HepG2 (cell line): ENCODE data around the gene MYH9. TPM values are rescaled to one million over a fixed set of nuclear protein-coding genes. Genes with fewer than 3 reads are reported as not detected.

Experiments used
- AKAP8 ChIP-seq: sonication (generic); formaldehyde crosslinking; IDR thresholded peaks from 2 replicates; pipeline ENCODE4 v1.5.1; 2020; ENCODE audit warnings: mild to moderate bottlenecking, missing genetic modification reagents
- BRF2 ChIP-seq: sonication (generic); formaldehyde crosslinking; IDR thresholded peaks from 2 replicates; pipeline ENCODE4 v1.8.1; 2022; ENCODE audit warnings: mild to moderate bottlenecking, missing genetic modification reagents
- GMEB1 ChIP-seq: sonication (generic); formaldehyde crosslinking; IDR thresholded peaks from 2 replicates; pipeline ENCODE4 v1.5.1; 2020; ENCODE audit warnings: missing genetic modification reagents, mild to moderate bottlenecking, borderline replicate concordance
- KAT8 ChIP-seq: IDR thresholded peaks from 2 replicates; pipeline ENCODE4 v1.6.1; 2016; ENCODE audit warnings: missing genetic modification reagents, missing compliant biosample characterization
- MXI1 ChIP-seq: IDR thresholded peaks from 3 replicates; pipeline ENCODE4 v1.6.1; 2012; ENCODE audit warnings: low read depth, low read length, inconsistent platforms, borderline replicate concordance
- NCOA1 ChIP-seq: sonication (generic); formaldehyde crosslinking; IDR thresholded peaks from 2 replicates; pipeline ENCODE4 v1.9.0; 2021; ENCODE audit warnings: missing genetic modification reagents
- NFE2 ChIP-seq: sonication (generic); formaldehyde crosslinking; IDR thresholded peaks from 2 replicates; pipeline ENCODE4 v1.4.0; 2020; ENCODE audit warnings: missing genetic modification reagents
- ONECUT2 ChIP-seq: sonication (generic); formaldehyde crosslinking; IDR thresholded peaks from 2 replicates; pipeline ENCODE4 v1.4.0; 2020; ENCODE audit warnings: missing genetic modification reagents
- PHF5A ChIP-seq: IDR thresholded peaks from one replicate; pipeline ENCODE4 v1.6.1; 2018; ENCODE audit warnings: low read depth, missing genetic modification reagents; ENCODE audit not compliant: unreplicated experiment
- RELA ChIP-seq: sonication (generic); formaldehyde crosslinking; IDR thresholded peaks from 2 replicates; pipeline ENCODE4 v1.4.0; 2020; ENCODE audit warnings: missing genetic modification reagents
- SP5 ChIP-seq: IDR thresholded peaks from 2 replicates; pipeline ENCODE4 v1.6.1; 2016; ENCODE audit warnings: low read depth, borderline replicate concordance
- TRIM22 ChIP-seq: fragments of 450-650 bp; IDR thresholded peaks from 2 replicates; pipeline ENCODE4 v1.6.1; 2017
- ZBTB21 ChIP-seq: sonication (generic); formaldehyde crosslinking; IDR thresholded peaks from 2 replicates; pipeline ENCODE4 v1.4.0; 2020; ENCODE audit warnings: missing genetic modification reagents
- ZFP37 ChIP-seq: sonication (generic); formaldehyde crosslinking; IDR thresholded peaks from 2 replicates; pipeline ENCODE4 v1.4.0; 2020; ENCODE audit warnings: missing genetic modification reagents, borderline replicate concordance
- ZHX1 ChIP-seq: sonication (generic); formaldehyde crosslinking; IDR thresholded peaks from 2 replicates; pipeline ENCODE4 v1.8.1; 2022; ENCODE audit warnings: low read depth, mild to moderate bottlenecking, missing genetic modification reagents
- ZNF101 ChIP-seq: sonication (generic); formaldehyde crosslinking; IDR thresholded peaks from 2 replicates; pipeline ENCODE4 v1.4.0; 2020; ENCODE audit warnings: mild to moderate bottlenecking, low read depth, missing genetic modification reagents, borderline replicate concordance
- ZNF281 ChIP-seq: sonication (generic); formaldehyde crosslinking; IDR thresholded peaks from 2 replicates; pipeline ENCODE4 v1.4.0; 2020; ENCODE audit warnings: missing genetic modification reagents, borderline replicate concordance
- ZNF382 ChIP-seq: sonication (generic); formaldehyde crosslinking; IDR thresholded peaks from 2 replicates; pipeline ENCODE4 v1.5.0; 2020; ENCODE audit warnings: missing genetic modification reagents, mild to moderate bottlenecking, borderline replicate concordance
- ZNF737 ChIP-seq: sonication (generic); formaldehyde crosslinking; IDR thresholded peaks from 2 replicates; pipeline ENCODE4 v1.5.0; 2020; ENCODE audit warnings: missing genetic modification reagents, mild to moderate bottlenecking, borderline replicate concordance
- polyA plus RNA-seq, 8 experiments: library from polyadenylated mRNA; depleted of rRNA in 3 of 8; stranded (reverse) in 7 of 8; unstranded in 1 of 8; fragments of >200 nt; fragmentation: Illumina TruSeq in 4 of 8; extraction: Trizol in 4 of 8; gene quantifications; 2 replicates each; pipeline versions ENCODE4 v1.2.1 to v1.2.3, GENCODE V29; 2011 to 2016; ENCODE audit warnings: low read depth in 4 of 8, missing spikeins in 1 of 8, mixed read lengths in 1 of 8; ENCODE audit not compliant: insufficient read depth in 1 of 8
- total RNA-seq, 5 experiments: library from RNA; depleted of rRNA; stranded (reverse); fragments of >200 nt; fragmentation: Illumina TruSeq; extraction: Trizol; gene quantifications; 2 replicates each; pipeline ENCODE4 v1.2.3, GENCODE V29; 2016; ENCODE audit warnings: low read depth in 1 of 5

MYH9 gene
- total and polyA plus RNA-seq, 2 of the 13 experiments (the other 11 are each of a cell fraction or from before 2014, with no cell fraction given): 50.7 to 98.5 TPM

- TF ChIP-seq ZNF281 (CRISPR knock-in tag) (peak; percentile 60; the same call in 1 of the 2 replicates), ZNF101 (CRISPR knock-in tag) (no peak), ZFP37 (CRISPR knock-in tag) (peak; percentile 22; the same call in 1 of the 2 replicates), NCOA1 (CRISPR knock-in tag) (no peak), BRF2 (CRISPR knock-in tag) (no peak), SP5 (CRISPR knock-in tag) (peak; percentile 55), PHF5A (no peak), ONECUT2 (CRISPR knock-in tag) (no peak), RELA (CRISPR knock-in tag) (no peak), KAT8 (CRISPR knock-in tag) (peak; percentile 55), ZHX1 (peak; percentile 85; the same call in 1 of the 2 replicates), MXI1 (peak; percentile 90), ZNF737 (CRISPR knock-in tag) (no peak), ZNF382 (CRISPR knock-in tag) (no peak), GMEB1 (CRISPR knock-in tag) (no peak), TRIM22 (no peak), NFE2 (no peak), AKAP8 (CRISPR knock-in tag) (no peak), ZBTB21 (peak; percentile 49; the same call in 1 of the 2 replicates)
These were observed 35.6 kb downstream of the MYH9 start (continued) for GRCh38 chr22:36351921-36352802.
